DOHH2 (cell line): ENCODE measurements around the gene SORBS2.

Experiments used
- H3F3A ChIP-seq: fragments of 200-600 bp; sonication (generic), shearing (Covaris generic); 2 replicates; pipeline ENCODE4 v1.6.0; 2016; ENCODE audit warnings: antibody characterized with exemption, mild to moderate bottlenecking; ENCODE audit not compliant: control insufficient read depth, insufficient read depth
- H3K27ac ChIP-seq: fragments of 200-600 bp; sonication (generic); 2 replicates; pipeline ENCODE4 v1.5.1; 2014; ENCODE audit warnings: low read depth, mild to moderate bottlenecking, low read length, moderate library complexity
- H3K27me3 ChIP-seq: fragments of 200-600 bp; sonication (generic); 2 replicates; pipeline ENCODE4 v1.6.1; 2014; ENCODE audit warnings: mild to moderate bottlenecking, low read length, mixed read lengths; ENCODE audit not compliant: control insufficient read depth
- H3K36me3 ChIP-seq: fragments of 200-600 bp; sonication (generic); 2 replicates; pipeline ENCODE4 v1.6.1; 2014; ENCODE audit warnings: mild to moderate bottlenecking, low read length, moderate library complexity, mixed read lengths; ENCODE audit not compliant: control insufficient read depth
- H3K4me1 ChIP-seq: fragments of 200-600 bp; sonication (generic); 2 replicates; pipeline ENCODE4 v1.6.1; 2014; ENCODE audit warnings: mild to moderate bottlenecking, low read length, mixed read lengths; ENCODE audit not compliant: control insufficient read depth
- H3K4me2 ChIP-seq: fragments of 200-600 bp; sonication (generic); 2 replicates; pipeline ENCODE4 v1.6.0; 2014; ENCODE audit warnings: mild to moderate bottlenecking, low read length, moderate library complexity
- H3K4me3 ChIP-seq: fragments of 200-600 bp; sonication (generic); 2 replicates; pipeline ENCODE4 v1.5.1; 2014; ENCODE audit warnings: mild to moderate bottlenecking, low read length, mixed read lengths
- H3K79me2 ChIP-seq: fragments of 200-600 bp; sonication (generic); 2 replicates; pipeline ENCODE4 v1.6.1; 2014; ENCODE audit warnings: mild to moderate bottlenecking, low read length, mixed read lengths; ENCODE audit not compliant: control insufficient read depth
- H3K9me2 ChIP-seq: fragments of 200-600 bp; sonication (generic); replicated peaks from 2 replicates; pipeline ENCODE4 v1.6.1; 2014; ENCODE audit warnings: mild to moderate bottlenecking, low read length, mixed read lengths; ENCODE audit not compliant: control insufficient read depth
- H3K9me3 ChIP-seq: fragments of 200-600 bp; sonication (generic); 2 replicates; pipeline ENCODE4 v1.6.1; 2014; ENCODE audit warnings: antibody characterized with exemption, low read length, mixed read lengths; ENCODE audit not compliant: control insufficient read depth, insufficient read depth
- H4K20me1 ChIP-seq: fragments of 200-600 bp; sonication (generic); 2 replicates; pipeline ENCODE4 v1.6.0; 2014; ENCODE audit warnings: low read depth, mild to moderate bottlenecking, antibody characterized with exemption, low read length, moderate library complexity; ENCODE audit not compliant: control insufficient read depth, insufficient read depth
- CTCF ChIP-seq: fragments of 200-600 bp; sonication (generic); IDR thresholded peaks from one replicate; pipeline ENCODE4 v1.5.1; 2014; ENCODE audit warnings: antibody characterized with exemption, mild to moderate bottlenecking, low read depth, low read length; ENCODE audit not compliant: poor library complexity, severe bottlenecking
- EZH2phosphoT487 ChIP-seq: fragments of 200-600 bp; sonication (generic); IDR thresholded peaks from 2 replicates; pipeline ENCODE4 v1.6.1; 2017; ENCODE audit warnings: borderline replicate concordance, mild to moderate bottlenecking, antibody characterized with exemption, low read length, moderate library complexity, mixed read lengths

SORBS2 gene

GRCh38 chr4:185597532-185598188 lies 214.3 kb downstream of the SORBS2 start:
- Histone ChIP-seq H3K4me3 (no peak overlapping the region), H3F3A (no peaks in the 10 kb centered on the region)

GRCh38 chr4:185592845-185593488 lies 219.0 kb downstream of the SORBS2 start:
- TF ChIP-seq EZH2phosphoT487, result no peak
- no peak for TF ChIP-seq CTCF
- Histone ChIP-seq H3K4me2 (no peak overlapping the region), H3K9me2 (no peaks in the 10 kb centered on the region), H4K20me1 (no peaks in the 10 kb centered on the region), H3K4me3 (no peak overlapping the region), H3K9me3 (no peaks in the 10 kb centered on the region), H3K27me3 (peaks cover 17% of the 10 kb centered on the region), H3K27ac (no peak overlapping the region), H3K79me2 (no peaks in the 10 kb centered on the region), H3F3A (no peaks in the 10 kb centered on the region), H3K36me3 (no peaks in the 10 kb centered on the region), H3K4me1 (no peaks in the 10 kb centered on the region)

More at GRCh38 chr4:185597532-185598188, 214.3 kb downstream of the SORBS2 start:
- H3K4me1 ChIP-seq, result no peaks in the 10 kb centered on the region
- H3K4me2 ChIP-seq, result no peak overlapping the region
- no peaks in the 10 kb centered on the region for H3K79me2 ChIP-seq
- H3K27me3 ChIP-seq, result 0 out of 2 replicates have a peak, but pooled peaks cover 4% of the 10 kb centered on the region
- no peak overlapping the region for H3K27ac ChIP-seq
- H3K9me3 ChIP-seq, result no peaks in the 10 kb centered on the region
- H3K36me3 ChIP-seq, result no peaks in the 10 kb centered on the region
- TF ChIP-seq CTCF (peak; percentile 99), EZH2phosphoT487 (no peak)
- no peaks in the 10 kb centered on the region for H3K9me2 ChIP-seq
- no peaks in the 10 kb centered on the region for H4K20me1 ChIP-seq

- Histone ChIP-seq H3K27ac (no peak overlapping the region), H3K27me3 (peaks cover 23% of the 10 kb centered on the region), H3K4me1 (peaks cover 3% of the 10 kb centered on the region; the same call in 1 of the 2 replicates), H3K36me3 (no peaks in the 10 kb centered on the region), H3K4me3 (no peak overlapping the region), H3K9me2 (no peaks in the 10 kb centered on the region), H3K4me2 (no peak overlapping the region), H3F3A (no peaks in the 10 kb centered on the region), H3K79me2 (no peaks in the 10 kb centered on the region), H3K9me3 (no peaks in the 10 kb centered on the region), H4K20me1 (no peaks in the 10 kb centered on the region)
- no peak for TF ChIP-seq EZH2phosphoT487
- no peak for TF ChIP-seq CTCF
These were observed 219.6 kb downstream of the SORBS2 start for GRCh38 chr4:185592438-185592837.
